H1 (cell line): Measurements from ENCODE around the gene NFIC. TPM values are rescaled to one million over a fixed set of nuclear protein-coding genes. Genes with fewer than 3 reads are reported as not detected.

Source experiments
- ASH2L ChIP-seq: fragments of 200-600, 300-600 bp; sonication (generic); IDR thresholded peaks from one replicate; pipeline ENCODE4 v1.7.1; 2017; ENCODE audit warnings: low read length
- BACH1 ChIP-seq: IDR thresholded peaks from 2 replicates; pipeline ENCODE4 v1.6.1; 2012; ENCODE audit warnings: low read length, improper control_type of control experiment
- E2F6 ChIP-seq: IDR thresholded peaks from 2 replicates; pipeline ENCODE4 v1.6.1; 2012; ENCODE audit warnings: inconsistent platforms
- EGR1 ChIP-seq: IDR thresholded peaks from 2 replicates; pipeline ENCODE4 v1.6.1; 2011; ENCODE audit warnings: low read depth, low read length, borderline replicate concordance
- GABPA ChIP-seq: IDR thresholded peaks from 2 replicates; pipeline ENCODE4 v1.6.1; 2011; ENCODE audit warnings: mild to moderate bottlenecking, low read length, moderate library complexity, borderline replicate concordance; ENCODE audit not compliant: insufficient read depth
- JUND ChIP-seq: IDR thresholded peaks from 2 replicates; pipeline ENCODE4 v1.6.1; 2011; ENCODE audit warnings: mild to moderate bottlenecking, improper control_type of control experiment, low read length
- KDM1A ChIP-seq: fragments of 200-600, 300-600 bp; sonication (generic); IDR thresholded peaks from 2 replicates; pipeline ENCODE4 v1.7.1; 2016; ENCODE audit warnings: mild to moderate bottlenecking, low read length, borderline replicate concordance
- KDM4A ChIP-seq: IDR thresholded peaks from one replicate; pipeline ENCODE4 v1.7.1; 2012; ENCODE audit warnings: low read depth, mild to moderate bottlenecking, moderate library complexity, low read length, inconsistent platforms; ENCODE audit not compliant: severe bottlenecking
- MAFK ChIP-seq: IDR thresholded peaks from 2 replicates; pipeline ENCODE4 v1.6.1; 2012; ENCODE audit warnings: low read depth, mild to moderate bottlenecking, improper control_type of control experiment, low read length
- NRF1 ChIP-seq: IDR thresholded peaks from 2 replicates; pipeline ENCODE4 v1.6.1; 2011; ENCODE audit warnings: mild to moderate bottlenecking, low read depth, low read length, improper control_type of control experiment
- POLR2AphosphoS5 ChIP-seq: IDR thresholded peaks from 2 replicates; pipeline ENCODE4 v1.6.1; 2011; ENCODE audit warnings: low read depth, low read length
- POU5F1 ChIP-seq: IDR thresholded peaks from 2 replicates; pipeline ENCODE4 v1.6.1; 2011; ENCODE audit warnings: low read depth, mild to moderate bottlenecking, low read length, moderate library complexity
- RBBP5 ChIP-seq: IDR thresholded peaks from 2 replicates; pipeline ENCODE4 v1.7.1; 2012; ENCODE audit warnings: low read depth, mild to moderate bottlenecking, inconsistent platforms, low read length, moderate library complexity, borderline replicate concordance
- RFX5 ChIP-seq: IDR thresholded peaks from 2 replicates; pipeline ENCODE4 v1.6.1; 2011; ENCODE audit warnings: low read depth, low read length, improper control_type of control experiment, borderline replicate concordance
- RNF2 ChIP-seq: fragments of 200-900, 300-1000 bp; sonication (generic); IDR thresholded peaks from 2 replicates; pipeline ENCODE4 v1.7.1; 2016; ENCODE audit warnings: borderline replicate concordance, low read depth, mild to moderate bottlenecking, antibody characterized with exemption, low read length; ENCODE audit not compliant: poor library complexity, severe bottlenecking; ENCODE audit errors: missing control alignments
- SIN3A ChIP-seq, 2 experiments: IDR thresholded peaks in 1 of 2; conservative IDR thresholded peaks in 1 of 2; 2 replicates each; pipeline ENCODE4 v1.6.1; 2011 to 2012; ENCODE audit warnings: low read length in 2 of 2, improper control_type of control experiment in 1 of 2, low read depth in 1 of 2, mild to moderate bottlenecking in 1 of 2
- SIX5 ChIP-seq: IDR thresholded peaks from 2 replicates; pipeline ENCODE4 v1.6.1; 2011; ENCODE audit warnings: mild to moderate bottlenecking, low read depth, low read length
- TEAD4 ChIP-seq: IDR thresholded peaks from 2 replicates; pipeline ENCODE4 v1.6.1; 2012; ENCODE audit warnings: low read depth, low read length, inconsistent platforms, mixed read lengths
- USF2 ChIP-seq: IDR thresholded peaks from 2 replicates; pipeline ENCODE4 v1.6.1; 2011; ENCODE audit warnings: low read length, improper control_type of control experiment
- ZNF274 ChIP-seq: IDR thresholded peaks from 2 replicates; pipeline ENCODE4 v1.7.0; 2012; ENCODE audit warnings: low read length, borderline replicate concordance; ENCODE audit errors: extremely low read depth
- polyA plus RNA-seq, 7 experiments: library from polyadenylated mRNA; depleted of rRNA in 3 of 7; stranded (reverse) in 5 of 7; unstranded in 2 of 7; fragments of >200 nt in 5 of 7; fragments of 200-250 nt in 2 of 7; gene quantifications; 1 replicate in 5 of 7; 2 replicates in 1 of 7; 4 replicates in 1 of 7; pipeline versions ENCODE4 v1.2.1 to v1.2.3, GENCODE V29; 2011 to 2013; ENCODE audit warnings: missing spikeins in 2 of 7, mixed read lengths in 2 of 7
- total RNA-seq: library from RNA; stranded (reverse); fragmentation: NEBNext Ultra II Directional; extraction: Animal tissue kit (Norgen Biotek cat#: 25700); gene quantifications from 2 replicates; pipeline ENCODE4 v1.2.1, GENCODE V29; 2021

The NFIC gene
- total and polyA plus RNA-seq, 2 of the 8 experiments (the other 6 are each of a cell fraction or from before 2014, with no cell fraction given) = 0.56 to 3.2 TPM

GRCh38 chr19:3366753-3367627 is 607 bp downstream of the NFIC start (continued):
- TF ChIP-seq KDM1A (no peak), MAFK (no peak), RNF2 (peak; percentile 65), ASH2L (no peak), ZNF274 (no peak), NRF1 (no peak), EGR1 (0 out of 2 replicates have a peak, but pooled peaks have one; percentile 22), KDM4A (peak; percentile 53), RFX5 (no peak), SIX5 (no peak), TEAD4 (no peak), USF2 (0 out of 2 replicates have a peak, but pooled peaks have one; percentile 26), BACH1 (no peak), SIN3A (conservative IDR thresholded peaks at IDR 0.05 in 1 of 2, IDR thresholded peaks at IDR 0.05 in 1 of 2; ENCODE audit: low read depth in 1 of 2, low read length in 2 of 2) (no peak), E2F6 (peak; percentile 91), POU5F1 (no peak), POLR2AphosphoS5 (no peak), RBBP5 (peak; percentile 67; the same call in 1 of the 2 replicates), GABPA (0 out of 2 replicates have a peak, but pooled peaks have one; percentile 19), JUND (no peak)
